Esophagus squamous epithelium (tissue), 5 donors: ENCODE measurements around the gene CTBP1. TPM values are rescaled to one million over a fixed set of nuclear protein-coding genes. Genes with fewer than 3 reads are reported as not detected.

Experiments used
- DNase-seq: peaks from one replicate; lab custom pipeline; 2025; lab: John Stamatoyannopoulos, UW
- H3K27ac ChIP-seq, 4 donors: fragments of 200-600 bp; sonication (generic); one replicate each; pipeline ENCODE4 v1.5.1; 2016 to 2019; ENCODE audit warnings: mild to moderate bottlenecking in 1 of 4
- H3K27me3 ChIP-seq, 4 donors: fragments of 200-600 bp; sonication (generic); 1 replicate in 3 of 4; 2 replicates in 1 of 4; pipeline versions ENCODE4 v1.5.1 to v1.6.0; 2017 to 2021; ENCODE audit warnings: antibody characterized with exemption in 1 of 4
- H3K36me3 ChIP-seq, 3 donors: fragments of 200-600 bp; sonication (generic); one replicate each; pipeline ENCODE4 v1.5.1; 2016 to 2019
- H3K4me1 ChIP-seq, 3 donors: fragments of 200-600 bp; sonication (generic); one replicate each; pipeline ENCODE4 v1.5.1; 2017 to 2019
- H3K4me3 ChIP-seq, 4 donors: fragments of 200-600 bp; sonication (generic); 1 replicate in 3 of 4; 2 replicates in 1 of 4; pipeline ENCODE4 v1.5.1; 2016 to 2019; ENCODE audit warnings: mild to moderate bottlenecking in 2 of 4, moderate library complexity in 1 of 4
- H3K9me3 ChIP-seq, 3 donors: fragments of 200-600 bp; sonication (generic); one replicate each; pipeline ENCODE4 v1.5.1; 2016 to 2019
- POLR2A ChIP-seq, 4 donors: fragments of 450-650 bp; IDR thresholded peaks; one replicate each; pipeline ENCODE4 v1.6.1; 2017; ENCODE audit warnings: antibody characterized with exemption in 4 of 4, mild to moderate bottlenecking in 4 of 4, moderate library complexity in 3 of 4
- WGBS, 2 donors: methylation state at CpG; one replicate each; pipeline ENCODE4 v1.1.5; 2018; 5-methylcytosine and 5-hydroxymethylcytosine counted together
- intact Hi-C: fragments of 100-400 bp; cut with DNase I; formaldehyde crosslinking; loops from one replicate; pipeline ENCODE4 v1.15.0; 2022
- total RNA-seq, 4 donors: library from RNA; depleted of rRNA; stranded (reverse); fragments of >200 nt; gene quantifications; one replicate each; pipeline ENCODE4 v1.1.0, GENCODE V29; 2016
- TF ChIP-seq, protein P1 (sequence below), 6 experiments: fragments of 450-650 bp in 4 of 6; fragments of 200-600 bp in 2 of 6; sonication (generic) in 2 of 6; IDR thresholded peaks; one replicate each; pipeline ENCODE4 v1.5.1; 2016 to 2019; ENCODE audit warnings: antibody characterized with exemption in 6 of 6, mild to moderate bottlenecking in 4 of 6, moderate library complexity in 4 of 6
- donor health status: DM: yes; HTN: yes; CAD: no.

CTBP1 gene
- total RNA-seq, 4 donors from 2014 or later: 72.2 to 121 (median 113) TPM

DNA sequence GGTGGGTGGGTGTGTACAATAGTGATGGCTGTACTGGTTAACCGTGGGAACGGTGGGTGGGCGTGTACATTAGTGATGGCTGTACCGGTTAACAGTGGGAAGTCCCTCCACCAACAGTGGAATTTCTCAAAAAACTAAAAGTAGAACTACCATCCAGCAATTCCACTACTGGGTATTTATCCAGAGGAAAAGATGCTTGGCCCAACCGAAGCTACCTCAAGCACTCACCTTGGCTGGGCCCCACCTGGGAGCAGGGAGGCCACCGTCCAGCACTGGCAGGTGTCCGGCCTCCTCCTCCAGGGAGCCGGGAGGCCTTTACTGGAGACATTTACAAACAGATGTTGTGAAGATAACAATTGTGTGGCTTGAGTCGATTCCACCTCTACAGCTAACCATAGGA, 34.8 kb upstream of the CTBP1 start:
- Histone ChIP-seq H3K4me1 (peaks cover 0 to 2% (median 2%) of the 10 kb centered on the region in 3 donors), H3K27me3 (no peaks in the 10 kb centered on the region), H3K27ac (no peak overlapping the region), H3K4me3 (no peak overlapping the region), H3K9me3 (no peaks in the 10 kb centered on the region), H3K36me3 (no peaks in the 10 kb centered on the region)
- no peak for DNase-seq
- intact Hi-C loops: no loop called here
- WGBS, 2 donors: 81 to 83% methylated on average over 9 of the region's 9 CpGs
- TF ChIP-seq, protein P1, sequence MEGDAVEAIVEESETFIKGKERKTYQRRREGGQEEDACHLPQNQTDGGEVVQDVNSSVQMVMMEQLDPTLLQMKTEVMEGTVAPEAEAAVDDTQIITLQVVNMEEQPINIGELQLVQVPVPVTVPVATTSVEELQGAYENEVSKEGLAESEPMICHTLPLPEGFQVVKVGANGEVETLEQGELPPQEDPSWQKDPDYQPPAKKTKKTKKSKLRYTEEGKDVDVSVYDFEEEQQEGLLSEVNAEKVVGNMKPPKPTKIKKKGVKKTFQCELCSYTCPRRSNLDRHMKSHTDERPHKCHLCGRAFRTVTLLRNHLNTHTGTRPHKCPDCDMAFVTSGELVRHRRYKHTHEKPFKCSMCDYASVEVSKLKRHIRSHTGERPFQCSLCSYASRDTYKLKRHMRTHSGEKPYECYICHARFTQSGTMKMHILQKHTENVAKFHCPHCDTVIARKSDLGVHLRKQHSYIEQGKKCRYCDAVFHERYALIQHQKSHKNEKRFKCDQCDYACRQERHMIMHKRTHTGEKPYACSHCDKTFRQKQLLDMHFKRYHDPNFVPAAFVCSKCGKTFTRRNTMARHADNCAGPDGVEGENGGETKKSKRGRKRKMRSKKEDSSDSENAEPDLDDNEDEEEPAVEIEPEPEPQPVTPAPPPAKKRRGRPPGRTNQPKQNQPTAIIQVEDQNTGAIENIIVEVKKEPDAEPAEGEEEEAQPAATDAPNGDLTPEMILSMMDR (IDR thresholded peaks at IDR 0.05): no peak
- TF ChIP-seq POLR2A (IDR thresholded peaks at IDR 0.05): no peak

- Histone ChIP-seq H3K27me3 (no peaks in the 10 kb centered on the region), H3K9me3 (no peaks in the 10 kb centered on the region), H3K27ac (no peak overlapping the region), H3K4me3 (no peak overlapping the region), H3K36me3 (no peaks in the 10 kb centered on the region), H3K4me1 (no peaks in the 10 kb centered on the region)
- TF ChIP-seq, protein P1 (IDR thresholded peaks at IDR 0.05): no peak
- TF ChIP-seq POLR2A (IDR thresholded peaks at IDR 0.05): no peak
- 76 to 96% methylated on average over 2 to 9 of the region's 10 CpGs for WGBS, 2 donors
- no peak for DNase-seq
- intact Hi-C loops: no loop called here
These were observed 30.3 kb upstream of the CTBP1 start for GRCh38 chr4:1279253-1279652.

DNA sequence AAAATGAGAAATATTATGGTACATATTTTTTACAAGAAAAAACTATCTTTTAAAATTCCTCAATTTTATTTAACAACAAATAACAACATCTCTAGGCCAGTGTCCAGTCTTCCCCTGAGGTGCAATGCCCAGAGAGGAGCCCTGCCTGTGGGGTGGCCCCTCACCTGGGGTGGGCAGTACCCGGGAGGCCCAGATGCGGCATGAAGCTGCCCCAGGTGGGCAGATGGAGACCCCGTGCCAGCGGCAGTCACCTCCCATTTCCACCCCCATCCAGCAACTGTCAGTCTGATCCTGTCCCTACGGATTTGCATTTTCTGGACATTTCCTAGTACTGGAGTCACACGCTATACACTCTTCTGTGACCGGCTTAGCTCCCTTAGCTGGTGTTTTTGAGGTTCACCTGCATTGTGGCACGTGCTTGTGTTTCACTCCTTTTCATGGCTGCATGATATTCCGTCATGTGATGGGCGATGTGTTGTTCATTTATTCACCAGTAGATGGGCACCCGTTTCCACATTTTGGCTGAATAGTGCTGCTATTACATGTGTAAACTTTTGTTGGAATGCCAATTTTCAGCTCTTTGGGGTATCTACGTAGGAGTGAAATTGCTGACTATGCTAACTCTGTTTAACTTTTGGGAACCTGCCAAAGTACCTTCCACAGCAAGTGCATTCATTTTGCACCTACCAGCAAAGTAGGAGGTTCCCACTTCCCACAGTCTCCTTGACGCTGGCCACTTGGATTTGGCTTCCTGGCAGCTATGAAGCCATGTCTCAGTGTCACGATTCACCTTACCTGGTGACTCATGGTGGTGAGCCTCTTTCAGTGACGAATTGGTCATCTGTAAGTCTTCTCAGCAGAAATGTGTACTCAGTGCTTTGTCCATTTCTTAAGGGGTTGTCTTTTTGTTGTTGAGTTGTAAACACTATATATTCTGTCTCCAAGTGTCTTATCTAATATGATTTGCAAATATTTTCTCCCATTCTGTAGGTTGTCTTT, 29.0 kb upstream of the CTBP1 start:
- no peak for DNase-seq
- intact Hi-C loops: no loop called here

GRCh38 chr4:1276984-1277383, 28.1 kb upstream of the CTBP1 start:
- H3K4me3 ChIP-seq: no peak overlapping the region
- no peak for TF ChIP-seq POLR2A (IDR thresholded peaks at IDR 0.05)
- TF ChIP-seq, protein P1 (IDR thresholded peaks at IDR 0.05): no peak
- intact Hi-C loops: no loop called here
- 87 to 93% methylated on average over 2 of the region's 2 CpGs for WGBS, 2 donors
- DNase-seq: no peak
- H3K9me3 ChIP-seq: no peaks in the 10 kb centered on the region
- no peaks in the 10 kb centered on the region for H3K36me3 ChIP-seq
- H3K27ac ChIP-seq: no peak overlapping the region
- no peaks in the 10 kb centered on the region for H3K27me3 ChIP-seq
- H3K4me1 ChIP-seq: no peaks in the 10 kb centered on the region

More for the DNA sequence above, 29.0 kb upstream of the CTBP1 start:
- Histone ChIP-seq H3K27ac (no peak overlapping the region), H3K4me1 (no peaks in the 10 kb centered on the region), H3K36me3 (no peaks in the 10 kb centered on the region), H3K9me3 (no peaks in the 10 kb centered on the region), H3K4me3 (no peak overlapping the region), H3K27me3 (no peaks in the 10 kb centered on the region)
- WGBS, 2 donors: 77 to 80% methylated on average over 15 of the region's 15 CpGs
- no peak for TF ChIP-seq POLR2A (IDR thresholded peaks at IDR 0.05)
- TF ChIP-seq, protein P1 (IDR thresholded peaks at IDR 0.05): peak in 2 of 6 experiments; percentile 15 to 34

GRCh38 chr4:1274871-1275270, 25.9 kb upstream of the CTBP1 start:
- H3K27me3 ChIP-seq: no peaks in the 10 kb centered on the region
- H3K9me3 ChIP-seq: no peaks in the 10 kb centered on the region
- TF ChIP-seq, protein P1 (IDR thresholded peaks at IDR 0.05): no peak
- TF ChIP-seq POLR2A (IDR thresholded peaks at IDR 0.05): no peak
- intact Hi-C loops: no loop called here
- no peak for DNase-seq
- no peak overlapping the region for H3K27ac ChIP-seq
- H3K4me1 ChIP-seq: no peaks in the 10 kb centered on the region
- no peak overlapping the region for H3K4me3 ChIP-seq
- no peaks in the 10 kb centered on the region for H3K36me3 ChIP-seq
- 66 to 82% methylated on average over 9 of the region's 9 CpGs for WGBS, 2 donors
